PC-9 (cell line): ENCODE measurements around the gene STUB1. TPM values are rescaled to one million over a fixed set of nuclear protein-coding genes. Genes with fewer than 3 reads are reported as not detected.

ENCODE experiments used
- BruUV-seq: library from RNA; stranded (reverse); fragments of 400-500 nt; replicated peaks from 2 replicates; lab custom pipeline; 2021; lab: Mats Ljungman, UMichigan
- CTCF ChIA-PET: fragments of 300-600 bp; sonication (Branson Sonifier 250); formaldehyde crosslinking; loops from one replicate; lab custom pipeline; 2022; ENCODE audit warnings: antibody characterized with exemption; lab: Charles Lee
- POLR2A ChIA-PET: fragments of 300-600 bp; sonication (Branson Sonifier 250); formaldehyde crosslinking; loops from one replicate; lab custom pipeline; 2022; ENCODE audit warnings: antibody characterized with exemption; ENCODE audit not compliant: unreplicated experiment; lab: Charles Lee
- DNase-seq, 2 experiments: peaks; one replicate each; pipeline versions ENCODE4 v3.0.0 to v3.0.0-alpha.2; 2015 to 2022; ENCODE audit warnings: mixed read lengths in 1 of 2
- H2AFZ ChIP-seq: fragments of 200-600 bp; sonication (generic); 2 replicates; pipeline ENCODE4 v1.8.1; 2017; ENCODE audit warnings: antibody characterized with exemption
- H3F3A ChIP-seq: fragments of 200-600 bp; sonication (generic); 2 replicates; pipeline ENCODE4 v1.8.1; 2017; ENCODE audit warnings: antibody characterized with exemption, mild to moderate bottlenecking, low read depth; ENCODE audit not compliant: insufficient read depth
- H3K27ac ChIP-seq: fragments of 200-600 bp; sonication (generic); 2 replicates; pipeline ENCODE4 v1.6.1; 2016; ENCODE audit warnings: mixed run types
- H3K27me3 ChIP-seq: fragments of 200-600 bp; sonication (generic); 2 replicates; pipeline ENCODE4 v1.6.1; 2016; ENCODE audit warnings: low read depth, mixed run types; ENCODE audit not compliant: insufficient read depth
- H3K36me3 ChIP-seq: fragments of 200-600 bp; sonication (generic); 2 replicates; pipeline ENCODE4 v1.6.1; 2016; ENCODE audit warnings: low read depth, mixed run types
- H3K4me1 ChIP-seq: fragments of 200-600 bp; sonication (generic); replicated peaks from 2 replicates; pipeline ENCODE4 v1.6.1; 2016; ENCODE audit warnings: mixed run types; ENCODE audit not compliant: insufficient read depth
- H3K4me2 ChIP-seq: fragments of 200-600 bp; sonication (generic); 2 replicates; pipeline ENCODE4 v1.6.1; 2017; ENCODE audit warnings: mixed run types
- H3K4me3 ChIP-seq: fragments of 200-600 bp; sonication (generic); 2 replicates; pipeline ENCODE4 v1.6.1; 2016; ENCODE audit warnings: mixed run types
- H3K79me2 ChIP-seq: fragments of 200-600 bp; sonication (generic); 2 replicates; pipeline ENCODE4 v1.6.1; 2017; ENCODE audit warnings: low read depth, mixed run types
- H3K9me2 ChIP-seq: fragments of 200-600 bp; sonication (generic); 2 replicates; pipeline ENCODE4 v1.8.1; 2017; ENCODE audit warnings: mild to moderate bottlenecking; ENCODE audit not compliant: insufficient read depth
- H3K9me3 ChIP-seq: fragments of 200-600 bp; sonication (generic); 2 replicates; pipeline ENCODE4 v1.8.1; 2016; ENCODE audit warnings: low read depth; ENCODE audit not compliant: insufficient read depth
- H4K20me1 ChIP-seq: fragments of 200-600 bp; sonication (generic); 2 replicates; pipeline ENCODE4 v1.8.1; 2017; ENCODE audit not compliant: insufficient read depth
- EZH2 ChIP-seq: fragments of 200-600 bp; sonication (generic); IDR thresholded peaks from 2 replicates; pipeline ENCODE4 v1.8.0; 2017; ENCODE audit warnings: antibody characterized with exemption, low read depth
- intact Hi-C: fragments of 100-400 bp; cut with micrococcal nuclease; formaldehyde crosslinking; loops from one replicate; pipeline ENCODE4 v1.10.0; 2022; ENCODE audit not compliant: unreplicated experiment
- total RNA-seq: library from RNA; stranded (reverse); gene quantifications from 2 replicates; pipeline ENCODE4 v1.2.3, GENCODE V29; 2021
- TF ChIP-seq, protein P1 (sequence below): fragments of 200-600 bp; sonication (generic); conservative IDR thresholded peaks from 2 replicates; pipeline ENCODE4 v1.6.1; 2017; ENCODE audit warnings: mixed run types, antibody characterized with exemption, mild to moderate bottlenecking, moderate library complexity

The STUB1 gene
- total RNA-seq, 1 experiment from 2014 or later = 174 TPM

DNA sequence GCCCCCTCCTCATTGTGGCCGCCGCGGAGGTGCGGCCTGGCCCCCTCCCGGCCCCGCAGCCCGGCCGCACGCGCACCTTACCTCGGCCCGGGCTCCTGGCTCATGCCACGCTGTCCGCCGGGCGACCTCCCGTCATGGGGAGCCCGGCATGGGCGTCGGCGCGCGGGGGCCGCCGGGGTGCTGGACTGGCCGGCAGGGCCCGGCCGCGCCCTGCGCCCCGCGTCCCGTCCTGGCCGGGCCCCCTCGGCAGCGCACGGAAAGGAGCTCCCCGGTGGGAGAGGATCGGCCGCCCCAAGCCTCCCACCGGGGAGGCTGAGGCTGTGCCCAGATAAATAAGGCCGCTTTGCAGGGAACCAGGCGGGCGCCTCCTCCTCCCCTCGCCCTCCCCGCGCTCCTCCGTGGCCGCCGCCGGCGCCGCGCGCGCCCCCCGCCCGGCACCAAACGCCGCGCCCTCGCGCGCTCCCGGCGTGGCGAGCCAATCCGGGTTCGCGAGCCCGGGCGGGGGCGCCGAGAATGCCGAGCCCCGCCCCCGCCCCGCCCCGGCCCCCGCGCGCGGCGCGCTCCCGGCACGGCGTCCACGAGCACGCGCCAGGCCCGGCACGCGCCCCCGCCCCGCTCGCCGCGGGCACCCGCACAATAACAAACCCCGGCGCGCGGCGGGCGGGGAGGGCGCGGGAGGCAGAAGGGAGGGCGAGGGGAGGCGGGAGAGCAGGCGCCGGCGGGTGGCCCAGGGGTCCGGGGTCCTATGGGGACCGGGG, 25.4 kb downstream of the STUB1 start, which contains the start of gene FBXL16:
Gene FBXL16, minus strand, starts transcription at position 371 of the 758 bp plus-strand sequence. CDS start 8,396 bp downstream, outside the sequence.
- Histone ChIP-seq H3K4me2 (peak within 1 kb of the TSS; percentile 61), H3K4me1 (no peaks in the 10 kb centered on the region; the same call in 1 of the 2 replicates), H3K36me3 (no peaks in the 10 kb centered on the region), H3K27ac (no peak within 1 kb of the TSS), H3K4me3 (peak within 1 kb of the TSS; percentile 49), H2AFZ (no peak within 1 kb of the TSS), H3K9me2 (no peaks in the 10 kb centered on the region), H3K79me2 (no peaks in the 10 kb centered on the region), H4K20me1 (0 out of 2 replicates have a peak, but pooled peaks cover 4% of the 10 kb centered on the region), H3F3A (peaks cover 6% of the 10 kb centered on the region; the same call in 1 of the 2 replicates), H3K27me3 (peaks cover 75% of the 10 kb centered on the region), H3K9me3 (no peaks in the 10 kb centered on the region)
- TF ChIP-seq, protein P1, sequence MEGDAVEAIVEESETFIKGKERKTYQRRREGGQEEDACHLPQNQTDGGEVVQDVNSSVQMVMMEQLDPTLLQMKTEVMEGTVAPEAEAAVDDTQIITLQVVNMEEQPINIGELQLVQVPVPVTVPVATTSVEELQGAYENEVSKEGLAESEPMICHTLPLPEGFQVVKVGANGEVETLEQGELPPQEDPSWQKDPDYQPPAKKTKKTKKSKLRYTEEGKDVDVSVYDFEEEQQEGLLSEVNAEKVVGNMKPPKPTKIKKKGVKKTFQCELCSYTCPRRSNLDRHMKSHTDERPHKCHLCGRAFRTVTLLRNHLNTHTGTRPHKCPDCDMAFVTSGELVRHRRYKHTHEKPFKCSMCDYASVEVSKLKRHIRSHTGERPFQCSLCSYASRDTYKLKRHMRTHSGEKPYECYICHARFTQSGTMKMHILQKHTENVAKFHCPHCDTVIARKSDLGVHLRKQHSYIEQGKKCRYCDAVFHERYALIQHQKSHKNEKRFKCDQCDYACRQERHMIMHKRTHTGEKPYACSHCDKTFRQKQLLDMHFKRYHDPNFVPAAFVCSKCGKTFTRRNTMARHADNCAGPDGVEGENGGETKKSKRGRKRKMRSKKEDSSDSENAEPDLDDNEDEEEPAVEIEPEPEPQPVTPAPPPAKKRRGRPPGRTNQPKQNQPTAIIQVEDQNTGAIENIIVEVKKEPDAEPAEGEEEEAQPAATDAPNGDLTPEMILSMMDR = no peak
- no peak for TF ChIP-seq EZH2
- no TSS peak for BruUV-seq
- peak in 1 of 2 experiments; percentile 60 for DNase-seq
- ChIA-PET POLR2A (no interaction called here), CTCF (interaction anchor here (0.6 kb wide), 1 partner anchor 47 kb away, joined by 3 read pairs; no protein-coding TSS in a partner anchor)
- intact Hi-C loops = no loop called here

DNA sequence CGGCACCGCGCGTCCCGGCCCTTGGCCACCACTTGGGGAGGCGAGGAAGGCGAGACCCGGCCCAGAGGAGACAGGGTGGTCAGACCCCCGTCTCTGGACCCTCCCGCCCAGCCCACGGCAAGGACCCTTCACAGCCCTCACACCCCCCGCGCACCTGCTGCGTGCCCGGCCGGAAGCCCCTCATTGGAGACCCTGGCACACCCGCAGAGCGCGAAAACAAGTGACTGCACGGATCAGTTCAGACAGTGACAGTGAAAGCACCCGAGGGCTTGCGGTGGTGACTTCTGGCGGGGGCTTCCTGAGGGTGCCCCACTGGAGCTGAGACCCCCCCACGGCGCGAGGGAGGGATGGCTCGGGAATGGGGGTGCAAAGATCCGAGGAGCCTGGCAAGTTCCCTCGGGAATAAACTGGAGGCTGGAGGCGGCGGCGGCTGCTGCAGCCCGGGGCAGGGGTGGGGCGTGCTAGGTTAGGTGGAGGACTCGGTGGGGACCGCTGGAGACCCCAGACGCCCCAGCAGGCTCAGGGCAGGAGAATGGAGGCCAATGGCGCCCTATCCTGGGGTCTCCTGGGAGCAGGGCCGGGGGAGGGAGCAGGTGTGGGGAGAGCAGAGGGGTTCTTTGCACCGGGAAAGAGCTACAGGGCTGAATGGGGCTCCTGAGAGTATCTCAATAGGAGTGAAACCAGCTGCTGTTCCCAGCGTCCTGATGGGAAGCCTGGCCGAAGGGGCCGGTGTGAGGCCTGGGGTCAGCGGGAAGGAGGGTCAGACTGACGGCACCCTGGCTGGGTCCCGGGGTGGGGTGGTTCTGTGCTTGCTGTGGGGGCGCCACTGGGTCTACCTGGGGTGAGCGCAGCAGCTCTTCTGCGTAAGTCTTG, 26.2 kb downstream of the STUB1 start:
- Histone ChIP-seq H3F3A (peaks cover 6% of the 10 kb centered on the region; the same call in 1 of the 2 replicates), H4K20me1 (0 out of 2 replicates have a peak, but pooled peaks cover 4% of the 10 kb centered on the region), H3K4me2 (peak overlapping the region; percentile 36; the same call in 1 of the 2 replicates), H3K9me2 (no peaks in the 10 kb centered on the region), H3K27ac (no peak overlapping the region), H3K4me3 (no peak overlapping the region; the same call in 1 of the 2 replicates), H3K27me3 (peaks cover 79% of the 10 kb centered on the region), H3K9me3 (no peaks in the 10 kb centered on the region), H3K36me3 (no peaks in the 10 kb centered on the region), H3K4me1 (peaks cover 4% of the 10 kb centered on the region; the same call in 1 of the 2 replicates), H3K79me2 (no peaks in the 10 kb centered on the region), H2AFZ (no peak overlapping the region)
- CTCF ChIA-PET = interaction anchor here (0.6 to 0.7 kb wide), 3 partner anchors 27 to 641 kb away, joined by 3 to 7 read pairs (median 4); no protein-coding TSS in a partner anchor
- DNase-seq = no peak
- TF ChIP-seq, protein P1 = no peak
- 0 out of 2 replicates have a peak, but pooled peaks have one; percentile 52 for TF ChIP-seq EZH2
- no TSS peak for BruUV-seq
- POLR2A ChIA-PET = no interaction called here
- intact Hi-C loops = no loop called here

DNA sequence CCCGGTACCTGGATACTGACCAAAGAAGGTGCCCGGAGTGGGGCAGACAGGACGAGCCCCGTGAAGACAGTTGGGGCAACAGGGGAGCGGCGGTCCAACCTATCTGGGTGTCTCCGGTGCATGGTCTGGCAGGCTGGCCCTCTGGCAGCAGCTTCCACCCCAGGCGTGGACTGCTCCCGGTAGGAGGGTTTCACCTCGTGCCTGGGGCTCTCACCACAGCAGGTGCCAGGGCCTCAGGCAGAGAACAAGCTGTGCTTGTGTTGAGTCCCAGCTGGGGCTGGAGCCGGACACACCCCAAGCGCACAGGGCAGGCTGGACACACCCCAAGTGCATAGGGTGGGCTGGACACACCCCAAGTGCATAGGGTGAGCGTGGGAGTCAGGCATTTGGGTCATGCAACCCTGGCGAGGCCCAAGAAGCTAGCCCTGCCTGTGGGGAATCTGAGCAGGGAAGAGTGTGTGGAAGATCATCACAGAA, 26.9 kb downstream of the STUB1 start:
- Histone ChIP-seq H3K27me3 (peaks cover 72% of the 10 kb centered on the region), H2AFZ (no peak overlapping the region), H3F3A (peaks cover 8% of the 10 kb centered on the region), H3K36me3 (no peaks in the 10 kb centered on the region), H3K4me2 (peak overlapping the region; percentile 36; the same call in 1 of the 2 replicates), H3K27ac (no peak overlapping the region), H3K9me2 (no peaks in the 10 kb centered on the region), H4K20me1 (0 out of 2 replicates have a peak, but pooled peaks cover 4% of the 10 kb centered on the region), H3K4me3 (no peak overlapping the region), H3K79me2 (no peaks in the 10 kb centered on the region), H3K9me3 (no peaks in the 10 kb centered on the region), H3K4me1 (peaks cover 10% of the 10 kb centered on the region)
- intact Hi-C loops = no loop called here
- no peak for DNase-seq
- CTCF ChIA-PET = interaction anchor here (0.6 to 0.7 kb wide), 2 partner anchors 67 to 640 kb away, joined by 3 to 4 read pairs; no protein-coding TSS in a partner anchor
- no TSS peak for BruUV-seq
- TF ChIP-seq, protein P1 = no peak
- no peak for TF ChIP-seq EZH2
- POLR2A ChIA-PET = interaction anchor here (0.6 kb wide), 1 partner anchor 375 kb away, joined by 4 read pairs; no protein-coding TSS in a partner anchor
